ENCODE measurements around the gene VAT1. TPM values are rescaled to one million over a fixed set of nuclear protein-coding genes. Genes with fewer than 3 reads are reported as not detected.
"Not testable (repeated sequence)": the region's sequence is repeated elsewhere in the genome, so short reads cannot be mapped to it uniquely, and the experiment has no call there.

VAT1 gene
- polyA plus RNA-seq (2013, experiment 1 of 2; ENCODE audit: insufficient read length): 228 TPM
- polyA plus RNA-seq (2013, experiment 2 of 2; ENCODE audit: insufficient read length): 231 TPM

DNA sequence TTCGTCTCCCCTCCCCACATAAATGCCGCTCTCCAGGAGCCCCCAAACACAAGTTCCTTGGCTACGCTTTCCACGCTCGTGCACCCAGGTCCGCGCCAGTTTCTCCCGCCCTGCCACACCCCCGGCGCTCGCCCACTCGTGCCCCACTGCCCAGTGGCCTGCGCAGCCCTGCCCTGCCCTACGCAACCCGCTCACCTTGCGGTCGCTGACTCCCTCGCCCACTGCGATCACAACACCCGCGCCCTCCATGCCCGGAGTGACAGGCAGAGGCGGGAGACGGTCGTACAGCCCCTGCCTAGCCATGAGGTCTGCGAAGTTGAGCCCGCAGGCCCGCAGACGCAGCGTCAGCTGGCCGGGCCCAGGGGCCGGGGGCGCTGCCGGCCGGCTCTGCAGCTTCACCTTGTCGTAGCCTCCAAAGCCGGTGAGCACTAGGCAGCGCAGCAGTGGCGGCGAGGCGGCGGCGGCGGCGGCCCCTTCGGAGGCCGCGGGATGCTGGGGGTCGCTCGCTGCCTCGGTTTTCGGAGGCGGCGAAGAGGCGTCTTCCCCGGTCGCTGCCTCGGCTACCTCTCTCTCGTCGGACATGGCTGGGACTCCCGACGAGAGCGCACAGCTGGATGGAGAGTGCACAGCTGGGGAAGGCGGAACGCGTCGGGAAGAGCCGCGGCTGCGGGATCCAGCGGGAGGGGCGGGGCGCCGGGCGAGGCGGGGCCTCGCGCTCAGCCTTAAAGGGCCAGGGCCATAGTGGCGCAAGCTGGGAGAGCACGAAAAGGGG, at the start of gene VAT1:
TSS of gene VAT1 (minus strand) at position 645 of the 772 bp plus-strand sequence. CDS start at position 582, 63 bp downstream.
- peak; percentile 70 for DNase-seq

GRCh38 chr17:43070872-43071271, 48.7 kb upstream of the VAT1 start:
- no peak for DNase-seq

- no peak for DNase-seq
These were observed 48.1 kb upstream of the VAT1 start for GRCh38 chr17:43070257-43070656.

DNA sequence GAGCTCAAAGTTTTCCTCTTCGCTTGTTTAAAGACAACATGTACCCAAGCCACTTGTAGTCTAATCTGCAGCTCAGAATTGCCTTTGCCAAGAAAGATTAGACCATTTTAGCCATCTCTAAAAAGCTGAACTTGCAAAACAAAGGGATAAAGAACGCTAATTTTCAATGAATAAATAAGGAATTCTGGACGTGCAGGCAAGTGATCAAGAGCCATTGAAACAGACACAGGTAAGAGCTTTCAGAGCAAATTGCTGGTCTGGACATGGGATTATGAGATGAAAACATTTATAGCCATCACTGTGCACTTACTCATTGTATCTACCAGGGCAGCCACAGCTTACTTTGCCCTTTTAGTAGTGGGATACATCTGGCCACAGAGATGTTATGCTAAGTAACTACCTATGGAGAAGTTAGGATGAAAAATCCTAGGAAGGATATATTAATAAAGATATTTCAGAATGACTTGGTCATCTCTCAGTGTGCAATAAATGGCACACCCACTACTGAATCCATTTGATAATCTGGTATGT, 47.2 kb upstream of the VAT1 start:
- no peak for DNase-seq

DNA sequence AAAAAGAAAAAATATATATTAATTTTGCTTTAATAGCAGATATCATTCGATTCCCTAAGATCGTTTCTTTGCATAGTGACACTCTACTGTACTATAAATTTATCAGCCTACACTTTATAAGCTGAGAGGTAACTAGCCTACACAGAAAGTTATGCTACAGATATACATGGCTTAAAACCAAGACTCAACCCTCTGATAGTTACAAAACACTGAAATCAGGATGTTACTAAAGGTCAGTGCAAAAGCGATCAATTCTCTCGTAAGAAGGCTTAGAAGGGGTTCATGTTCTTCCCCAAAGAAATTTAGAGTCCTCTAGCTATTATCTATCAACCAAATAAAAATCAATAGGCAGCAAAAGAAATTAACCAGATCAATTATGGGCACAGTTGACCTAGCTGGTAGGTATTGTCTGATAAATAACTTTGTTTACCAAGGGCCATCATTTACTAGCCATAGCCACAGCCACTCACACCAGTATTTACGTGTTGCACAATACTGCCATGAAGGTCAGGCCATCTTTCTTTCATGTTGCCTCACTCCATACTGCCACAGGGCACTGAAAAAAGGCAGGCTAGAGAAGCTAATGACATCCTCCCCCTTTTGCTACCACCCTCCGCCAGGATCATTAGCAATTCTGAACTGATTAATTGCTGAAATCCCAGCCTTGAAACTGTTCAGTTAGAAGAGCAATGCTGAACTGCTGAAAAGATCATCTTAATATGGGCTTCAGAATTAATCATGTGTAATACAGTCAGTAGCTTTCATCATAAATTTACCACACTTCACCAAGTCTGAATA, 46.6 kb upstream of the VAT1 start:
- DNase-seq: no peak

- DNase-seq: no peak
These were observed 40.9 kb upstream of the VAT1 start for GRCh38 chr17:43062984-43063638.

GRCh38 chr17:43056051-43056450, 33.9 kb upstream of the VAT1 start:
- DNase-seq: no peak

DNA sequence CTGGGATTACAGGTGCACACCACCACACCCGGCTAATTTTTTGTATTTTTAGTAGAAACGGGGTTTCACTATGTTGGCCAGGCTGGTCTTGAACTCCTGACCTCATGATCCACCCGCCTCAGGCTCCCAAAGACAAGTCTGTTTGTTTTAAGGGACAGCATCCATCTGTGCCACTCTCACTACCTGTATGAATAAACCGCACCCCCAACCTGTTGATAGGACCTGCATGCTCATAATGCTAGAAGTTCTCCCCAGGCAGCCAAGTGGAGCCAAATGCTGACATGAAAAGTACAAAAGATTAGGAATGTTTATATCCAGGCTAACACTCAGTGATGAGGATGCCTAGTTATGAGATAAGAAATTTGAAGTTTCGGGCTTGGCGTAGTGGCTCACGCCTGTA, 30.8 kb upstream of the VAT1 start:
- not testable (repeated sequence) for DNase-seq

- DNase-seq: no peak
These were observed 29.8 kb upstream of the VAT1 start for GRCh38 chr17:43051969-43052368.

DNA sequence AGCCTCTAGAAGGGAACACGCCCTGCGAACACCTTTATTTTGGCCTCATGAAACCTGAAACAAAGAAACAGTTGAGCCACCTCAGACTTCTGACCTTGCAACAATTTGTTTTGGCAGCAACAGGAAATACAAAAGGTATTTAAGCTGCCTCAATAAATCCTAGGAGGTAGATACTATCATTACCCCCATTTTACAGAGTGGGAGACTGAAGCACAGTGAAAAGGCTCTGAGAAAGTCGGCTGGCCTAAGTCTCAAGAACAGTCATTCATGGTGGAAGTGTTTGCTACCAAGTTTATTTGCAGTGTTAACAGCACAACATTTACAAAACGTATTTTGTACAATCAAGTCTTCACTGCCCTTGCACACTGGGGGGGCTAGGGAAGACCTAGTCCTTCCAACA, 21.8 kb upstream of the VAT1 start:
- no peak for DNase-seq

DNA sequence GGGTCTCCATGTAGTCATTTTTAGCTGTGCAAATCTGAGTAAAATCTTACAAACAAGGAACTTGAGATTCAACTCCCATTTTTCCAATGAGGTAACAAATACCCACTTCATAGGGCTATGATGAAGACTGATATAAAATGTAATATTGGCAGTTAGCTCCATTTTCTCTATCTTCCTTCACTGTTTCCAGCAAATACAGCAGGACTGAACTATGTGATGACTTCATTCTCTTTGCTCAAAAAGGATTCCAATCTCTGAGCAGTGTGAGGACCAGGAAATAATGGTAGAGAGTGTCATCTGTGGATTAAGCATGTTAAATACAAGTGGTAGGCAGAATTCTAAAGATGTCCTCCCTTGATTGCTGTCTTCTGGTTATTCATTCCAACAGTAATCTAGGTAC, 21.1 kb upstream of the VAT1 start:
- DNase-seq: no peak

- DNase-seq: no peak
These were observed 19.9 kb upstream of the VAT1 start for GRCh38 chr17:43042025-43042628.

DNA sequence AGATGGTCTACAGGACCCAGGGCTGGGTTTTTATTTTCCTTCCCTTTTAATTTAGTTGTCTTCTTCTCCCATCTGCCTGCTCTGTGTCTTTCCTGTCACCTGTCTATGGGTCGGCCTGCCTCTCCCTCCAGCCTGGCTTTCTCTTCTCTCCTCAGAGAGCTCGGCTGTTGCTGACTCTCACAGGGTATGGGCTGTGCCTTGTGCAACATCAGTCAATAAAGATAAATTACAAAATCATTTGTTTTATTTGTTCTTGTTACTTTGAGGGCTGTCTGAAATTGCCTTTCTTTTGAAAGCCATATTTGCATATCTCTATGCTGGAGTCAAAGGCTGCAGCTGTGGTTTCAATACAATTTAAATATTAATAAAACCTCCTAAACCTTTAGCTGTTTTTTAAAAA, 18.5 kb upstream of the VAT1 start:
- no peak for DNase-seq

- DNase-seq: no peak
These were observed 17.5 kb upstream of the VAT1 start for GRCh38 chr17:43039646-43040045.

GRCh38 chr17:43034894-43035293, 12.7 kb upstream of the VAT1 start:
- DNase-seq: no peak

DNA sequence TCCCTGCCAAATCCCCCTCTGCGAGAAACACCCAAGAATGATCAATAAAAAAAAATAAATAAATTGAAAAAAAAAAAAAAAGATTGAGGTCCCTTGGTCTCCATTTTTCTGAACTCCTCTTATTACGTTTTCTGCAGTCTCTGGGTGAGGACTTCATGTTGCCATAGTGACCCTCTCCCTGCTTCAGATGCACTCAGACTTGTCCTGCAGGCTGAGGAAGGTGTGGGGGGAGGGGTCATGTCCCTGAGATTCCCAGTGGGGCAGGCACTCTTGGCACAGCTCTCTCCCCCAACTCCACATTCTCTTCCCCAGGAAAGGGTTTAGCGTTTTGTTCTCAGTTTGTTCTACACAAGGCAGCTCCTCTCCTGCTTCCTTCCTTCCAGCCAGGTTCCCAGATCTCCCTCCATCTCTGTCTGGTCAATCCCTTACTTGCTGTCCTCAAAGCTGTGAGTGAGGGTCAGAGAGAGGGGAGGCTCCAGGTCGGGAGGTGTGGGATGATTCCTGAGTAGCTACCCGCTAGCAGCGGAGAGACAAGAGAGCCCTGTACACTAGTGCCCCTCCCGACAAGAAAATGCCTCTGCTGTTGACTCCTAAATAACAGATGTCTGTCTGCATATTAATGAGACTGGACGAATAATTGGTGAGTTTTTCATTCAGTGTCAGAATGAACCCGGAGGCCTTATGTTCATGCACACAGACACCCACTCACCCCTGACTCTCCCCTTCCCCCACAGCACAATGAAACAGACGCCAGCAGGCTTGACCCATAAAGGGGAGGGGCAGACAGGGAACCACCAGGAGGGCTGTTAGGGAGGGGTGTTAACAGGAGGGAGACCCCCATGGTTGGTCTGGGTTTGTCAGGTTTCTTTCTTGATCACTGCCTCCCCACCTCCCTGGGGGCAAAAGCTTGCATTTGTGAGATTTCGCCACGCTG, 12.0 kb upstream of the VAT1 start:
- DNase-seq: no peak

DNA sequence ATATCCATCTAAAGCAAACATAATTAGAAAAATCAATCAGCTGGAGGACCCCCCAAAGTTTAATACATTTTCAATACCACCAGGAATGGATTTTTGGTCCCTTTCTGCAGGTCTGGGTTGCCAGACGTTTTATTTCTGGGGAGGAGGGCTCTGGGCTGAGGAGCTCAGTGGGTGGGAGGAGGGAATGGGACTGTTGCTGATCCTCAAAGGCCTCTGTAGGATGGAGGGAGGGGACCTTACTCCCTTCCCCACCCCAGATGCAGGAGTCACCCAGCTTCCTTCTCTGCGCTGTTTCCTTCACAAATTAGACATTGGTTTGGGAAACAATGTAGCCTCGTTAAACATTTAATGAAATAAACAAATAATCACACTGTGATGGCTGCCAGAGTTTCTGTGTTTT, 9.5 kb upstream of the VAT1 start:
- DNase-seq: no peak

GRCh38 chr17:43030137-43030767, 8.1 kb upstream of the VAT1 start:
- DNase-seq: no peak

- no peak for DNase-seq
These were observed 6.2 kb upstream of the VAT1 start for GRCh38 chr17:43028221-43028861.
